Smooth muscle cell (in vitro differentiated cells): Measurements from ENCODE around the gene REEP6. TPM values are rescaled to one million over a fixed set of nuclear protein-coding genes. Genes with fewer than 3 reads are reported as not detected.
A peak's percentile ranks its signal among the peaks of the same experiment; 100 is the strongest.

Experiments
- DNase-seq: peaks from one replicate; lab custom pipeline; 2025; ENCODE audit not compliant: unreplicated experiment; lab: John Stamatoyannopoulos, UW
- H2AFZ ChIP-seq: fragments of 200-600 bp; sonication (generic); 2 replicates; pipeline ENCODE4 v1.6.0; 2016; ENCODE audit warnings: antibody characterized with exemption, low read depth, mild to moderate bottlenecking
- H3F3A ChIP-seq: fragments of 200-600 bp; sonication (generic); 2 replicates; pipeline ENCODE4 v1.6.0; 2017; ENCODE audit warnings: antibody characterized with exemption, low read depth
- H3K27ac ChIP-seq: fragments of 200-600 bp; sonication (generic); 2 replicates; pipeline ENCODE4 v1.5.1; 2016; ENCODE audit warnings: low read depth, mild to moderate bottlenecking
- H3K27me3 ChIP-seq: fragments of 200-600 bp; sonication (generic); 2 replicates; pipeline ENCODE4 v1.6.1; 2016; ENCODE audit warnings: low read depth, mild to moderate bottlenecking
- H3K36me3 ChIP-seq: fragments of 200-600 bp; sonication (generic); 2 replicates; pipeline ENCODE4 v1.5.1; 2016; ENCODE audit warnings: low read depth
- H3K4me1 ChIP-seq: fragments of 200-600 bp; sonication (generic); 2 replicates; pipeline ENCODE4 v1.5.1; 2016; ENCODE audit warnings: low read depth
- H3K4me2 ChIP-seq: fragments of 200-600 bp; sonication (generic); 2 replicates; pipeline ENCODE4 v1.6.0; 2016; ENCODE audit warnings: mild to moderate bottlenecking
- H3K4me3 ChIP-seq: fragments of 200-600 bp; sonication (generic); 2 replicates; pipeline ENCODE4 v1.5.1; 2016; ENCODE audit warnings: mild to moderate bottlenecking
- H3K79me2 ChIP-seq: fragments of 200-600 bp; sonication (generic); 2 replicates; pipeline ENCODE4 v1.6.0; 2016; ENCODE audit warnings: low read depth, mild to moderate bottlenecking
- H3K9ac ChIP-seq: fragments of 200-600 bp; sonication (generic); 2 replicates; pipeline ENCODE4 v1.6.0; 2016; ENCODE audit warnings: low read depth
- H3K9me3 ChIP-seq: fragments of 200-600 bp; sonication (generic); replicated peaks from 2 replicates; pipeline ENCODE4 v1.5.1; 2016; ENCODE audit warnings: low read depth
- H4K20me1 ChIP-seq: fragments of 200-600 bp; sonication (generic); 2 replicates; pipeline ENCODE4 v1.6.0; 2016; ENCODE audit warnings: low read depth
- WGBS: methylation state at CpG from one replicate; pipeline ENCODE4 v1.1.7; 2016; ENCODE audit warnings: low lambda C conversion rate; 5-methylcytosine and 5-hydroxymethylcytosine counted together
- polyA plus RNA-seq: library from polyadenylated mRNA; unstranded; fragments of >200 nt; fragmentation: Nextera tagmentation; extraction: Ambion mirVana; gene quantifications from 2 replicates; pipeline ENCODE4 v1.2.1, GENCODE V29; 2016
- total RNA-seq: library from RNA; depleted of rRNA; stranded (reverse); fragments of >200 nt; gene quantifications from 2 replicates; pipeline ENCODE4 v1.2.3, GENCODE V29; 2014
- TF ChIP-seq, protein P1 (sequence below): fragments of 200-600 bp; sonication (generic); IDR thresholded peaks from 2 replicates; pipeline ENCODE4 v1.5.1; 2017; ENCODE audit warnings: borderline replicate concordance, mild to moderate bottlenecking, antibody characterized with exemption; ENCODE audit not compliant: insufficient read depth, poor library complexity, severe bottlenecking

Gene REEP6
- total and polyA plus RNA-seq, 2 experiments from 2014 or later, result 7.0 to 15.1 TPM

DNA sequence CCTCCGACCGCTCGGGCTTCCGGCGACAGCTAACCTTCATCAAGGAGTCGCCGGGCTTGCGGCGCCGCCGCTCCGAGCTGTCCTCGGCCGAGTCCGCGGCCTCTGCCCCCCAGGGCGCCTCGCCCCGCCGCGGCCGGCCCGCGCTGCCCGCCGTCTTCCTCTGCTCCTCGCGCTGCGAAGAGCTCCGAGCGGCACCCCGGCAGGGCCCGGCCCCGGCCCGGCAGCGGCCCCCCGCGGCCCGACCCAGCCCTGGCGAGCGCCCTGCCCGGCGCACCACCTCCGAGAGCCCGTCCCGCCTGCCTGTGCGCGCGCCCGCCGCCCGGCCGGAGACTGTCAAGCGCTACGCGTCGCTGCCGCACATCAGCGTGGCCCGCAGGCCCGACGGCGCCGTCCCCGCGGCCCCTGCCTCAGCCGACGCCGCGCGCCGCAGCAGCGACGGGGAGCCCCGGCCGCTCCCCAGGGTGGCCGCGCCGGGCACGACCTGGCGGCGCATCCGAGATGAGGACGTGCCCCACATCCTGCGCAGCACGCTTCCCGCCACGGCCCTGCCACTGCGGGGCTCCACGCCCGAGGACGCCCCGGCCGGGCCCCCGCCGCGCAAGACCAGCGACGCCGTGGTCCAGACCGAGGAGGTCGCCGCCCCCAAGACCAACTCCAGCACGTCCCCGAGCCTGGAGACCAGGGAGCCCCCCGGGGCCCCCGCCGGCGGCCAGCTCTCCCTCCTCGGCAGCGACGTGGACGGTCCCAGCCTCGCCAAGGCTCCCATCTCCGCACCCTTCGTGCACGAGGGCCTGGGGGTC lies 21.5 kb upstream of the REEP6 start:
- WGBS, result 8% methylated on average over 49 of the region's 117 CpGs
- Histone ChIP-seq H3K36me3 (no peaks in the 10 kb centered on the region), H3F3A (no peaks in the 10 kb centered on the region), H3K27me3 (peaks cover 89% of the 10 kb centered on the region), H3K4me1 (peaks cover 31% of the 10 kb centered on the region), H4K20me1 (peaks cover 97% of the 10 kb centered on the region), H3K9ac (no peak overlapping the region), H3K27ac (no peak overlapping the region), H3K4me3 (peak overlapping the region; percentile 40), H3K4me2 (peak overlapping the region; percentile 83), H3K79me2 (no peaks in the 10 kb centered on the region), H2AFZ (no peak overlapping the region), H3K9me3 (no peaks in the 10 kb centered on the region)
- TF ChIP-seq, protein P1, sequence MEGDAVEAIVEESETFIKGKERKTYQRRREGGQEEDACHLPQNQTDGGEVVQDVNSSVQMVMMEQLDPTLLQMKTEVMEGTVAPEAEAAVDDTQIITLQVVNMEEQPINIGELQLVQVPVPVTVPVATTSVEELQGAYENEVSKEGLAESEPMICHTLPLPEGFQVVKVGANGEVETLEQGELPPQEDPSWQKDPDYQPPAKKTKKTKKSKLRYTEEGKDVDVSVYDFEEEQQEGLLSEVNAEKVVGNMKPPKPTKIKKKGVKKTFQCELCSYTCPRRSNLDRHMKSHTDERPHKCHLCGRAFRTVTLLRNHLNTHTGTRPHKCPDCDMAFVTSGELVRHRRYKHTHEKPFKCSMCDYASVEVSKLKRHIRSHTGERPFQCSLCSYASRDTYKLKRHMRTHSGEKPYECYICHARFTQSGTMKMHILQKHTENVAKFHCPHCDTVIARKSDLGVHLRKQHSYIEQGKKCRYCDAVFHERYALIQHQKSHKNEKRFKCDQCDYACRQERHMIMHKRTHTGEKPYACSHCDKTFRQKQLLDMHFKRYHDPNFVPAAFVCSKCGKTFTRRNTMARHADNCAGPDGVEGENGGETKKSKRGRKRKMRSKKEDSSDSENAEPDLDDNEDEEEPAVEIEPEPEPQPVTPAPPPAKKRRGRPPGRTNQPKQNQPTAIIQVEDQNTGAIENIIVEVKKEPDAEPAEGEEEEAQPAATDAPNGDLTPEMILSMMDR, result no peak
- no peak for DNase-seq

DNA sequence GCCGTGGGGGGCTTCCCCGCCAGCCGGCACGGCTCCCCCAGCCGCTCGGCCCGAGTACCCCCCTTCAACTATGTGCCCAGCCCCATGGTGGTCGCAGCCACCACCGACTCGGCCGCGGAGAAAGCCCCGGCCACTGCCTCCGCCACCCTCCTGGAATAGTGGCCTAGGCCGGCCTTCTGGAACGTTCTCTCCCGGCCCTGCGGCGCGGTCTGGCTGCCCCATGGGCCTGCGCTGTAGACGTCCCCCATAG lies 21.0 kb upstream of the REEP6 start:
- Histone ChIP-seq H3K9me3 (no peaks in the 10 kb centered on the region), H3K79me2 (no peaks in the 10 kb centered on the region), H2AFZ (no peak overlapping the region), H3K4me2 (peak overlapping the region; percentile 83), H3K27me3 (peaks cover 86% of the 10 kb centered on the region), H3K4me3 (peak overlapping the region; percentile 40), H4K20me1 (peaks cover 97% of the 10 kb centered on the region), H3K9ac (no peak overlapping the region), H3K27ac (no peak overlapping the region), H3F3A (no peaks in the 10 kb centered on the region), H3K4me1 (peaks cover 31% of the 10 kb centered on the region), H3K36me3 (no peaks in the 10 kb centered on the region)
- WGBS, result 24% methylated on average over 22 of the region's 22 CpGs
- DNase-seq, result no peak
- TF ChIP-seq, protein P1, result no peak

DNA sequence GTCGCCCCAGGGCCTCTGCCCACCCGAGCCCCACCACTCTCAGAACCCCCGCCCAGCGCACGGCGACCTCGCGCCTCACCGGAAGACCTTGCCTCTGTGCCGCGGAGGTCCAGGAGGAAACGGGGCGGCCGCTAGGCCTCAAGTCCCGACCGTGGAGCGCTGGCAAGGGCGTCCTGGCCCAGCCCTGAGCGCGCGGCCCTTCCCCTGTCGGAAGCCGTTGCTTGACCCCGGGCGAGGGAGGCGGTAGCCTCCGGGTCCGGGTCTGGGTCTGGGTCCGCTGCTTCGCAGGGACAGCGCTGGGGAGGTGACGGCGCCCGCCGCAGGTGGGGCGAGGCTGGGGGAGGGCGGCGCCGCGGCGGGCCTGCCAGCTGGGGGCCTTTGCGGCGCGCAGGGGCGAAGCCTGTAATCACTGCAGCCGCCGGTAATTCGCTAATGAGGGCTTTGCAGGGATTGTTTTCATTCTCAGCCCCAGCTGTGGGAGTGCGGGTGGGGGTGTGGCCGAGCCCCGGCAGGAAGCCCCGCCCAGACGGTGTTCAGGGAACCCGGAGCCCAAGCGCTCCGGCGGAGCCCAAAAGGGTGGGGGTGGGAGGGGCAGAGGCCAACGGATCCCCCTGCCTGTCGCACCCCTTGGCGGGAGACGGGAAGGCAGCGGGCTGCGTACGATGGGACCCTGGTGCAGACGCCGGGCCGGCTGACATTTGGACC lies 20.5 kb upstream of the REEP6 start:
- Histone ChIP-seq H2AFZ (no peak overlapping the region), H3F3A (no peaks in the 10 kb centered on the region), H3K27me3 (peaks cover 81% of the 10 kb centered on the region), H3K36me3 (no peaks in the 10 kb centered on the region), H3K9me3 (no peaks in the 10 kb centered on the region), H3K4me3 (peak overlapping the region; percentile 40), H3K79me2 (no peaks in the 10 kb centered on the region), H3K9ac (no peak overlapping the region), H3K4me1 (peaks cover 31% of the 10 kb centered on the region), H3K4me2 (peak overlapping the region; percentile 83), H3K27ac (no peak overlapping the region), H4K20me1 (peaks cover 97% of the 10 kb centered on the region)
- TF ChIP-seq, protein P1, result no peak
- no peak for DNase-seq
- 3% methylated on average over 48 of the region's 67 CpGs for WGBS
